GM12874 (cell line): ENCODE data around the gene ORAI2.

Experiments
- TF ChIP-seq, protein P1 (sequence below): IDR thresholded peaks from 2 replicates; pipeline ENCODE4 v1.5.1; 2011; ENCODE audit warnings: low read depth, mild to moderate bottlenecking, control low read depth, low read length, moderate library complexity; ENCODE audit not compliant: insufficient read depth

The ORAI2 gene

DNA sequence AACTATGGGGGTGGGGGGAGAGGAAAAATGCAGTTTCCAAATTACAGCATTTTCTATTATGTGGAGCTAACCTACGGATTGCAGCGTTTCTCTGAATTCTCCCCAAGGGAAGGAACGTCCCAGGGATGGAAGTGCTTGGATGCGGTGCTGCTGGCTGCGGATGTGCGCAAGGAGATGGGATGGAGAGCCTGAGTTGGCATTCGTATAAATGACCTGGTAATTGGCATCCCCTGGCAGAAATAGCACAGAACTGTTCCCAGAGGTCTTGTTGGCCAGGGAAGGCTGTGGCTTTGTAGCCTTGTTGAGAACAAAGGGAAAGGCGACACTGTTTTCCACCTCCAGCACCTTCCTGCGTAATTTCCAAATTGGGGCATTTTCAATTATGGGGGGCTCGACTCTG is 2.7 kb downstream of the ORAI2 start:
- TF ChIP-seq, protein P1, sequence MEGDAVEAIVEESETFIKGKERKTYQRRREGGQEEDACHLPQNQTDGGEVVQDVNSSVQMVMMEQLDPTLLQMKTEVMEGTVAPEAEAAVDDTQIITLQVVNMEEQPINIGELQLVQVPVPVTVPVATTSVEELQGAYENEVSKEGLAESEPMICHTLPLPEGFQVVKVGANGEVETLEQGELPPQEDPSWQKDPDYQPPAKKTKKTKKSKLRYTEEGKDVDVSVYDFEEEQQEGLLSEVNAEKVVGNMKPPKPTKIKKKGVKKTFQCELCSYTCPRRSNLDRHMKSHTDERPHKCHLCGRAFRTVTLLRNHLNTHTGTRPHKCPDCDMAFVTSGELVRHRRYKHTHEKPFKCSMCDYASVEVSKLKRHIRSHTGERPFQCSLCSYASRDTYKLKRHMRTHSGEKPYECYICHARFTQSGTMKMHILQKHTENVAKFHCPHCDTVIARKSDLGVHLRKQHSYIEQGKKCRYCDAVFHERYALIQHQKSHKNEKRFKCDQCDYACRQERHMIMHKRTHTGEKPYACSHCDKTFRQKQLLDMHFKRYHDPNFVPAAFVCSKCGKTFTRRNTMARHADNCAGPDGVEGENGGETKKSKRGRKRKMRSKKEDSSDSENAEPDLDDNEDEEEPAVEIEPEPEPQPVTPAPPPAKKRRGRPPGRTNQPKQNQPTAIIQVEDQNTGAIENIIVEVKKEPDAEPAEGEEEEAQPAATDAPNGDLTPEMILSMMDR = no peak

DNA sequence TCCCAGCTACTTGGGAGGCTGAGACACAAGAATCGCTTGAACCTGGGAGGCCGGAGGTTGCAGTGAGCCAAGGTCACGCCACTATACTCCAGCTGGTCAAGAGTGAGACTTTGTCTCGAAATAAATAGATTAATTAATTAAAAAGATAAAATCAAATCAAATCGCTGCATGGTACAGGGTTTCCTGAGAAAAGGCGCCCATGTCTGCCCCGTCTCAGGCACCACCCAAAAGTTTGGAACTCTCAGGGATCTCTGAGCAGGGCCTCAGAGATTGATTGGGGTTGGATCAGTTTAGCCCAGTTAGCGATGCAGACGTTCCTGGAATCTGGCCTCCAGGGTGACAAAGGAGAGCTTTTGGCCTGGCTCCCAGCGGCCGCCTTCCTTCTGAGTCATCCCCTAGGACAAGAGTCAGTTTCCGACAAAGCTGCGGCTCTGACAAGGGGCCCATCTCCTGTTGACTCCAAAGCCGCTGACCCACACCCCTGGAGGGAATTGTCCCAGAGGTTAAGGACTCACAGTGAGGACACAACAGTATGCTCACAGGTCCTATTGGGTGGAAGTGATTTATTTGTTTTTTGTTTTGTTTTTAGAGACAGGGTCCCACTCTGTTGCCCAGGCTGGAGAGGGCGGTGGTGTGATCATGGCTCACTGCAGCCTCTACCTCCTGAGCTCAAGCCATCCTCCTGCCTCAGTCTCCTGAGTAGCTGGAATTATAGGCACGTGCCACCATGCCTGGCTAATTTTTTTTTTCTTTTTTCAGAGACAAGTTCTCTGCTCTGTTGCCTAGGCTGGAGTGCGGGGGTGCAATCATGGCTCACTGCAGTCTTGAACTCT is 6.8 kb downstream of the ORAI2 start:
- TF ChIP-seq, protein P1 = no peak

DNA sequence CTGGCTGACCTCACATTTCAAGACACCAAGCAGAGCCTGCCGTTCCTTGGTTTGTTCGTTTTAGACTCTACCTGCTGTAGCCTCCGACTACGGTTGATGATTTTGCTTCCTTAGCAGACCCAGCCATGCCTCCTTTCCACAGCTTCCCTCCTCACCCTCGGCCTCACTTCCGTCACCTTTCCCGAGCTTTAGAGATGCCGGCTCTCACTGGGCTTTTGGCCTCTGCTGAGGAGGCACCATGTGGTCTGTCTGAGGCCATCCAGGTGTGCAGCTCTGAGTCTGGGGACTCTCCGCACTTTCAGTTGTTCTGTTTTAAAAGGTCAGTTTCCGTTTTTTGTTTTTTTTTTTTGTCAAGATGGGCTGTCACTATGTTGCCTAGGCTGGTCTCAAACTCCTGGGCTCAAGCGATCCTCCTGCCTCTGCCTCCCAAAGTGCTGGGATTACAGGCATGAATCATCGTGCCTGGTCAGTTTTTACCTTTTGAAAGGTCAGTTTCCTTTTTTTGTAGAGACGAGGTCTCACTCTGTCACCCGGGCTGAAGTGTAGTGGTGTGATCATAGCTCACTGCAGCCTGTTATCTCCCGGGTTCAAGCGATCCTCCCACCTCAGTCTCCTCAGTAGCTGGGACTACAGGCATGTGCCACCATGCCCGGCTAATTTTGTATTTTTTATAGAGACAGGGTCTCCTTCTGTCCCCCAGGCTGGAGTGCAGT is 11.7 kb downstream of the ORAI2 start:
- TF ChIP-seq, protein P1 = no peak

DNA sequence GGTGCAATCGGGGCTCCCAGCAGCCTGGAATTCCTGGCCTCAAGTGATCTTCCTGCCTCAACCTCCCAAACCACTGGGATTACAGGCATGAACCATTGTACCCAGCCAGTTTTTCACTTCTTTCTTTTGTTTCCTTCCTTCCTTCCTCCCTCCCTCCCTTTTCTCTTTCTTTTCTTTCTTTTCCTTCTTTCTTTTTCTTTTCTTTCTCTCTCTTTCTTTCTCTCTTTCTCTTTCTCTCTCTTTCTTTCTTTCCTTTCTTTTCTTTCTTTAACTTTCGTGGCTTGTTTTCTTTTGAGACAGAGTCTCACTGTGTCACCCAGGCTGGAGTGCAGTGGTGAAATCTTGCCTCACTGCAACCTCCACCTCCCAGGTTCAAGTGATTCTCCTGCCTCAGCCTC is 12.3 kb downstream of the ORAI2 start:
- TF ChIP-seq, protein P1 = no peak

DNA sequence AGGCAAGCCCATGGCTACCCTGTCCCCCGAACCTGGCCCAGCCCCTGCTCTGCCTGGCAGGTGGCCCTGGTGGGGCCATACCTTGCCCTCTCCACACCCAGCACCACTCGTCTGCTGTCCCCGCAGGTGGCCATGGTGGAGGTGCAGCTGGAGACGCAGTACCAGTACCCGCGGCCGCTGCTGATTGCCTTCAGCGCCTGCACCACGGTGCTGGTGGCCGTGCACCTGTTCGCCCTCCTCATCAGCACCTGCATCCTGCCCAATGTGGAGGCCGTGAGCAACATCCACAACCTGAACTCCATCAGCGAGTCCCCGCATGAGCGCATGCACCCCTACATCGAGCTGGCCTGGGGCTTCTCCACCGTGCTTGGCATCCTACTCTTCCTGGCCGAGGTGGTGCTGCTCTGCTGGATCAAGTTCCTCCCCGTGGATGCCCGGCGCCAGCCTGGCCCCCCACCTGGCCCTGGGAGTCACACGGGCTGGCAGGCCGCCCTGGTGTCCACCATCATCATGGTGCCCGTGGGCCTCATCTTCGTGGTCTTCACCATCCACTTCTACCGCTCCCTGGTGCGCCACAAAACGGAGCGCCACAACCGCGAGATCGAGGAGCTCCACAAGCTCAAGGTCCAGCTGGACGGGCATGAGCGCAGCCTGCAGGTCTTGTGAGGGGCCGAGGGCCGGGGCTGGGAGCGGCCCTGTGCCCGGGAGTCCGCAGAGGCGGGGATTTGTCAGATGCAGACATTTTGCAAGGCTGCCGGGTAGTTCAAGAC is 13.2 kb downstream of the ORAI2 start:
- TF ChIP-seq, protein P1 = no peak

DNA sequence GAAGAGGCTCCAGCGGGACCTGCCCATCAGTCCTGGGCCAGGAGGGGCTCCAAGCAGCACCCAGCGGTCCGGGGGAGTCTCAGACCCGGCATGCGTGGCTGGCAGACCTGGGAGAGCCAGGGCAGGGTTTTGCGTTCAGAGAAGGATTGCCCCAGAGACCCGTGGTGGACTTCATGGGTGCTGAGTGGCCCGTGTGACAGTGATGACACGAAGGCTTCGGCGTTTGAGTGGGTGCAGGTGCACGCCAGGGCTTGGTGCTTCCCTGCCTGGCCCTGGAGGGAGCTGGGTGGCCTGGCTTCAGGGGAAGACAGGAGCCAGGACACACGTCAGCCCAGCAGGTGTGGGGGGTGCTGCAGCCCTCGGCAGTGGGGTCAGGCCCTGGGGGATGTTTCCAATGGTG is 13.9 kb downstream of the ORAI2 start:
- TF ChIP-seq, protein P1 = no peak

DNA sequence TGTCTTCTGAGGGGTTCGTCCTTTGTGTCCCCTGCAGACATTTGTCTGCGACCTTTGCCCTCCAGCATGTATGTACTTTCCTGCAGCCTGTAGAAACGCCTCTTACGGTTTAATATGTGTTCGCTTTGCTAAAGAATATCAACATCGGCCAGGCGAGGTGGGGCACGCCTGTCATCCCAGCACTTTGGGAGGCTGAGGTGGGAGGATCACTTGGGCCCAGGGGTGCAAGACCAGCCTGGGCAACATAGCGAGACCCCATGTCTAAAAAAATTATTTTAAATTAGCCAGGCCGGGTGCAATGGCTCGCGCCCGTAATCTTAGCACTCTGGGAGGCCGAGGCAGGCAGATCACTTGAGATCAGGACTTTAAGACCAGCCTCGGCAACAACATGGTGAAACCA is 15.8 kb downstream of the ORAI2 start:
- TF ChIP-seq, protein P1 = no peak
